GM18520 (cell line): ENCODE data around the gene ADAMTS7.
"Not testable (repeated sequence)": the region's sequence is repeated elsewhere in the genome, so short reads cannot be mapped to it uniquely, and the experiment has no call there.

ENCODE experiments used
- ATAC-seq: cut with Tn5 transposase; IDR thresholded peaks from one replicate; pipeline ENCODE4 v1.9.1; 2021; ENCODE audit not compliant: unreplicated experiment

ADAMTS7 gene, protein sequence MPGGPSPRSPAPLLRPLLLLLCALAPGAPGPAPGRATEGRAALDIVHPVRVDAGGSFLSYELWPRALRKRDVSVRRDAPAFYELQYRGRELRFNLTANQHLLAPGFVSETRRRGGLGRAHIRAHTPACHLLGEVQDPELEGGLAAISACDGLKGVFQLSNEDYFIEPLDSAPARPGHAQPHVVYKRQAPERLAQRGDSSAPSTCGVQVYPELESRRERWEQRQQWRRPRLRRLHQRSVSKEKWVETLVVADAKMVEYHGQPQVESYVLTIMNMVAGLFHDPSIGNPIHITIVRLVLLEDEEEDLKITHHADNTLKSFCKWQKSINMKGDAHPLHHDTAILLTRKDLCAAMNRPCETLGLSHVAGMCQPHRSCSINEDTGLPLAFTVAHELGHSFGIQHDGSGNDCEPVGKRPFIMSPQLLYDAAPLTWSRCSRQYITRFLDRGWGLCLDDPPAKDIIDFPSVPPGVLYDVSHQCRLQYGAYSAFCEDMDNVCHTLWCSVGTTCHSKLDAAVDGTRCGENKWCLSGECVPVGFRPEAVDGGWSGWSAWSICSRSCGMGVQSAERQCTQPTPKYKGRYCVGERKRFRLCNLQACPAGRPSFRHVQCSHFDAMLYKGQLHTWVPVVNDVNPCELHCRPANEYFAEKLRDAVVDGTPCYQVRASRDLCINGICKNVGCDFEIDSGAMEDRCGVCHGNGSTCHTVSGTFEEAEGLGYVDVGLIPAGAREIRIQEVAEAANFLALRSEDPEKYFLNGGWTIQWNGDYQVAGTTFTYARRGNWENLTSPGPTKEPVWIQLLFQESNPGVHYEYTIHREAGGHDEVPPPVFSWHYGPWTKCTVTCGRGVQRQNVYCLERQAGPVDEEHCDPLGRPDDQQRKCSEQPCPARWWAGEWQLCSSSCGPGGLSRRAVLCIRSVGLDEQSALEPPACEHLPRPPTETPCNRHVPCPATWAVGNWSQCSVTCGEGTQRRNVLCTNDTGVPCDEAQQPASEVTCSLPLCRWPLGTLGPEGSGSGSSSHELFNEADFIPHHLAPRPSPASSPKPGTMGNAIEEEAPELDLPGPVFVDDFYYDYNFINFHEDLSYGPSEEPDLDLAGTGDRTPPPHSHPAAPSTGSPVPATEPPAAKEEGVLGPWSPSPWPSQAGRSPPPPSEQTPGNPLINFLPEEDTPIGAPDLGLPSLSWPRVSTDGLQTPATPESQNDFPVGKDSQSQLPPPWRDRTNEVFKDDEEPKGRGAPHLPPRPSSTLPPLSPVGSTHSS (N-terminal part only)

DNA sequence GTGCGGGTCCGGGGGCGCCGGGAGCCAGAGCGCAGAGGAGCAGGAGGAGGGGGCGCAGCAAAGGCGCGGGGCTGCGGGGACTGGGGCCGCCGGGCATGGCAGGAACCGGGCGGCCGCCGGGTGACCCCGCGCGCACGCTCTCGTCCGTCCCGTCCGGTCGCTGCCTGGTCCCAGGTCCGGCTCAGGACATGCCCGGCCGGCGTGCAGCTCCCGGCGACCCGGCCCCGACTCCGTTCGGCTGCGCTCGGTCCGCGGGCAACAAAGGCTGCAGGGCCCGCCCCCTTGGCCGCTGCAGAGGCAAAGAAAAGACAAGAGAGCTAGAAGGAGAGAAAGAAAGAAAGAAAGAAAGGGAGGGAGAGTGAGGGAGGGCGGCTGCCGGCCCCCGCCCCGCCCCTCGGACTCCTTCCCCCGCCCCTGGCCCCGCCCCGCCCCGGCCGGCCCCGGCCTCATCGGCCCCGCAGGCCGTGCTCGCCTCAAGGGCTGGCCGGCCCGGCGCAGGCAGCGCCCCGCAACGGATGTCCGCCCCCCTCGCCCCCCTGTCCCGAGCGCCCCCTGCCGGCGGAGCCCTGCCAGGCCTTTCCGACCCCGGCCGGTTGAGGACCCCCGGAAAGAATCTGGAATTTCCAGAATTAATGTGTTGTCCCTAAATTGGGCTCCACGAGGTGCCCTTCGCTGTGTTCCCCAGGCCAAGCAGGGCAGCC, at the start of gene ADAMTS7:
Gene ADAMTS7, minus strand, starts transcription at position 341 of the 701 bp plus-strand sequence. Its CDS starts 244 bp downstream, at position 97.
- ATAC-seq: no peak

DNA sequence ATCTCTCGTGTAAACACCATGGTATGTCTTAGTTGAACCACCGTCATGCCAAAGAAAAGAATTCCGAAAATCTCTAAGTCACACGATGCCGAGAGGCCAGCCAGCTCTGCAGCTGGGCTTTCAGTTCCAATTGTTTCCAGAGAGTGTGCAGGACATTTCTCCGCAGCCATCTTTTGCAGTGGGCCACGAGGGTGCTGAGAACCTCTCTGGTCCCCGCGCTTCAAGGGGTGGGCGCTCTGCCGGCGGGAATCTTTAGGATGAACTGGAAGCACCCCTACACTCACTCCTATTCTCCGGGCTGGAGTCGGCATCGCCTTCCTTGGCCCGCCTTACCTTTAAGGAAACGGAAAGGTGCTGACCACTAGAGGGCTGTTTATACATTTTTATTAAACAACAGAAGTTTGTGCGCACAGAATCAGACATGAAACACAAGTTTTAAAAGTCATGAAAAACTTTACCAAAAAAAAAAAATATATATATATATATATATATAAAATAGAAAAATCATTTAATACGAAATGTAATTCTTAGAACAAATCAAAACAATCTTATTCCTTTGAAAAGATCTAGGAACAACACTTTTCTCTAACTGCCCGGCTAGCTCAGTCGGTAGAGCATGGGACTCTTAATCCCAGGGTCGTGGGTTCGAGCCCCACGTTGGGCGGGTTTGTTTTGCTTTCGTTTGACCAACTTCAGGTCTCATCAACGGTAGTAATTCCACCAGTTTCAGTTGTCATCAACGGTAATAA, 48.9 kb upstream of the ADAMTS7 start:
- ATAC-seq: peak; percentile 56

DNA sequence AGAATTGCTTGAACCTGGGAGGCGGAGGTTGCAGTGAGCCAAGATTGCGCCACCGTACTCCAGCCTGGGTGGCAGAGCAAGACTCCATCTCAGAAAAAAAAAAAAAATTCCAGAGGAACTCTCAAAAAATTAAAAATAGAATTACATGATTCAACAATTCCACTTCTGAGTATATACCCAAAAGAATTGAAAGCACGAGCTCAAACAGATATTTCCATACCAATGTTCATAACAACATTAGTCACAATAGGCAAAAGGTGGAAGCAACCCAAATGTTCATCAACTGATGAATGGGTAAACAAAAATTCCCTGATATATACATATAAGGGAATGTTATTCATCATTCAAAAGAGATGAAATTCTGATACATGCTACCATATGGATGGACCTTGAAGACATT, 44.5 kb upstream of the ADAMTS7 start:
- no peak for ATAC-seq

DNA sequence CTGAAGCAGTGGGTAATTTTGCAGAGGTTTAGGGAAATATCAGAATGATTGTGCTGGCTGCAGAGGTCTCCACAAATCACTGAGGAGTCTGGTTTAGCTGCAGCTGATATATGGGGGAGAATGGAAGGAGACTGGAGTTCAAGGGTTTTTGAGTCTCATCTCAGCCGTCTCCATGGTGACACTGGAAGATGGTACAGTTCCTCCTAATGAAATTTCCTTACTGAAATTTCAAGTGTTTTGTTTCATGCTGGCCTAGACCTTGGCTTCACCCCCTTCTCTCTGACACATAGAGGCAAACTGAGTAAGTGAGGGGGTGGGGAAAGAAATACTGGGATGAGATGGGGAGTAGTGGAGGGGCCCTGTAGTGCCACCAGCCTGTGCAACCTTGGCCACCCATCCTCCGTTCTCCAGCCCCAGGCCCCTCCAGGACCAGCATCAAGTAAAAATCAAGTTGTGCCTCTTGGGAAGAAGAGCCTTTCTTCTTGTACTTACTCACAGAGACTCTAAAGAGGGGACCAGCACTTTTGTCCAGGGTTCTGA, 43.6 kb upstream of the ADAMTS7 start:
- no peak for ATAC-seq

DNA sequence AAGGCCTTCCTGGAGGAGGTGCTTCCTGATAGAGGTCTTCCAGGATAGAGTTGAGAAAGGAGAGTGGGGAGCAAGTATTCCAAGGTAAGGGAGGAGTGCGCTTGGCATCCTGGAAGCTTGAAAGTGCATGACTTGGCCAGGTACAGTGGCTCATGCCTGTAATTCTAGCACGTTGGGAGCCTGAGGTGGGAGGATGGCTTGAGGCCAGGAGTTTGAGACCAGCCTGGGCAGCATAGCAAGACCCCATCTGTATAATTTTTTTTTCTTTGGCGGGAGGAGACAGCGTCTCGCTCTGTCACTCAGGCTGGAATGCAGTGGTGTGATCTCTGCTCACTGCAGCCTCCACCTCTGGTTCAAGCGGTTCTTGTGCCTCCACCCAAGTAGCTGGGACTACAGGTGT, 42.2 kb upstream of the ADAMTS7 start:
- ATAC-seq: no peak

DNA sequence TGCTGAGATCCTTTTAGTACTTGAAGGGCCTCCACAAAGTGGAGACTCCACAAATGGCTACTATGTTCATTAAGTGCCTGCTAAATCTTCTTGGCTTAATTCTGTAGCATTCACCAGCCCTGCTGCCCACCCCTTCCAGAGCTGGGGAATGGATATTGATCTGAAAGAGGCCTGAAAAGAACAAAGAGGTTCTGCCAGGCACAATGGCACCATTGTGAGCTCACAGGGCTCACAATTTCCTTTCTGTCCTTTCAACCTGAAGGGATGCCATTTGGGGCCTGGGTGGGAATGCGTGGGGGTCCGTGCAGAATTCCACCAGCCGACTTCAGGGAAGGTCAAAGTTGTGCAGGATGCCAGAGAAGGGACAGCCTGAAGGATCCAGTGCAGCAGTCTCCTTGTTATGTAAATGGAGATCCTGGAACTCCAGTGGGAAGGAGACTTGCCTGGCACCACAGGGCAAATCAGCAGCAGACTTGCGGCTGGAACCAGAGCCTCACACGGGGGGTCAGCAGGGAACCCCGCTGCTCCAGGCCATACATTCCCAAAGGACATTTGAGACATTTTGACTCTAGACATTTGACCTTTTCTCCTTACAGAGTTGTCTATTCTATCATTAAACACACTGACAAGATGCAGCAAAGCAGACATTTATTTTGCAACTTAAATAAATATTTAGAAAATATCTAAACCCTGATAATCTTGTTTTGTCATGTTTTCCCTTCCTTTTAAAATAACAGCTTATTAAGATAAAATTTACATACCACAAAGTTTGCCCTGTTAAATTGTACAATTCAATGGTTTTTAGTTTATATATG, 39.9 kb upstream of the ADAMTS7 start:
- no peak for ATAC-seq

DNA sequence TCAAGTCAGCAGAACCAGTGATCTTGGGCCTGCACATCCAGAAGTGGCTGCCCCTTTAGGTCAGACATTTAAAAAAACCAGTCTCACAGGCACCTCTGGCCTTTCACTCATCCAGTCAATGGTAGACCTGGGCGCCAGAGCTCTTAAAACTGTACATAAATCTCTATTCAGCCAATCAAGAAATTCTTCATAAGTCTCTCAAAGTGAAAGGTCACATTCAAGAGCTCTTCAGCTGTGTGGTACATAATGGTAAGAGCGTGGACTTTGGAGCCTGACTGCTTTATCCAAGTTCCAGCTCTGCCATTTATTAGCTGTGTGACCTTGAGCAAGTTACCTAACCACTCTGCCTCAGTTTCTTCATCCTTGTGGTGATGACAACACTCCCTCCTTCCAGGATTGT, 39.1 kb upstream of the ADAMTS7 start:
- ATAC-seq: no peak

DNA sequence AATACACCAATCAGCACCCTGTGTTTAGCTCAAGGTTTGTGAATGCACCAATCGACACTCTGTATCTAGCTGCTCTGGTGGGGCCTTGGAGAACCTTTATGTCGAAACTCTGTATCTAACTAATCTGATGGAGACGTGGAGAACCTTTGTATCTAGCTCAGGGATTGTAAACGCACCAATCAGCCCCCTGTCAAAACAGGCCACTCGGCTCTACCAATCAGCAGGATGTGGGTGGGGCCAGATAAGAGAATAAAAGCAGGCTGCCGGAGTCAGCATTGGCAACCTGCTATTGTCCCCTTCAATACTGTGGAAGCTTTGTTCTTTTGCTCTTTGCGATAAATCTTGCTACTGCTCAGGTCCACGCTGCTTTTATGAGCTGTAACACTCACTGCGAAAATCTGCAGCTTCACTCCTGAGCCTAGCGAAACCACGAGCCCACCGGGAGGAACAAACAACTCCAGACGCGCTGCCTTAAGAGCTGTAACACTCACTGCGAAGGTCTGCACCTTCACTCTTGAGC, 36.2 kb upstream of the ADAMTS7 start:
- not testable (repeated sequence) for ATAC-seq

DNA sequence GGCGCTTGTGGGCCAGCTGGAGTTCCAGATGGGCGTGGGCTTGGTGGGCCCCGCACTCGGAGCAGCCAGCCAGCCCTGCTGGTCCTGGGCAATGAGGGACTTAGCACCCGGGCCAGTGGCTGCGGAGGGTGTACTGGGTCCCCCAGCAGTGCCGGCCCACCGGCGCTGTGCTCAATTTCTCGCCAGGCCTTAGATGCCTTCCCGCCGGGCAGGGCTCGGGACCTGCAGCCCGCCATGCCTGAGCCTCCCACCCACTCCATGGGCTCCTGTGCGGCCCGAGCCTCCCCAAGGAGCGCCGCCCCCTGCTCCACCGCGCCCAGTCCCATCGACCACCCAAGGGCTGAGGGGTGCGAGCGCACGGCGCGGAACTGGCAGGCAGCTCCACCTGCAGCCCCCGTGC, 35.6 kb upstream of the ADAMTS7 start:
- ATAC-seq: not testable (repeated sequence)

DNA sequence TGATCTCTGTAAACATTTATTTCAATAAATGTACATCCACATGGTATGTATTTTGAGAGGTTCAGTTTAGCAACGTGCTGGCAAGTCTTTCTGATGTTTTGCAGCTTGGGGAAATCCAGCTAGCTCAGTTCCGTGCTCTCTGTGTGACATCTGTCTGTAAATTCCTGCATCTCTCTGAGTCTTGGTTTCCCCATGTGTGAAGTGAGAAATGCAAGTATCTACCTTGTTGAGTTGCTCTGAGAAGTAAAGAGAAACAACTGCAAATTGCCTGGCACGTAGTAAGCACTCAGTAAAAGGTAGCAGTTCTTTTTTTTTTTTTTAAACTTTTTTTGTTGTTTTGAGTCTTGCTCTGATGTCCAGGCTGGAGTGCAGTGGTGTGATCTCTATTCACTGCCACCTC, 31.3 kb upstream of the ADAMTS7 start:
- peak; percentile 52 for ATAC-seq

DNA sequence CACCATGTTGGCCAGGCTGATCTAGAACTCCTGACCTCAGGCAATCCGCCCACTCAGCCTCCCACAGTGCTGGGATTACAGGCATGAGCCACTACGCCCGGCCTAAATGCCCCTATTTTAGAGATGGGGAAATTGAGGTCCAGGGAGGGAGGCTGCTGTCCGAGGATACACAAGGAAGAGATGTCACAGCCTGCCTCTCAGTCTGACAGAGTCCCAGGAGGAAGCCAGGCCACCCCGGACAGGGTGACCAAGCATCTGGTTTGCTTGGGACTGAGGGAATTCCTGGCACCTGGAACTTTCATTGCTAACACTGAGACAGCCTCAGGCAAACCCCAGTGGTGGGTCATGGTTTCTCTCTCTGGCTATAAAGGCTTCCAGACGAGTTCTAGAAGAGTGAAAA, 30.6 kb upstream of the ADAMTS7 start:
- no peak for ATAC-seq

DNA sequence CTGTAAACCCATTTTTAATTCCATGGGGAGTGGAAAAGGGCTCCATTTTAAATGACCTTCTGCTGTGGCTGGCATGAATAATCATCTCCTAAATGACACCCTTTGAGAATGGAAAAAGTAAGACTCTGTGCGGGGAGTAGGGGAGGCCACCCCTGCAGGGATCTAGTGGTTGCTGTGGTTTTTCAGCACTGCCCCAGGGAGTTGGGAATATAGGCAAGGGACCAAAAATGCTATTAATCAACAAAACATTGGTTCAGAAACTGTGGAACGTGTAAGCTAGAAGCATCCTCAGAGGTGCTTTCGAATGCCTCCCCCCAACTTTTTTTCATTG, 30.1 kb upstream of the ADAMTS7 start:
- ATAC-seq: no peak

DNA sequence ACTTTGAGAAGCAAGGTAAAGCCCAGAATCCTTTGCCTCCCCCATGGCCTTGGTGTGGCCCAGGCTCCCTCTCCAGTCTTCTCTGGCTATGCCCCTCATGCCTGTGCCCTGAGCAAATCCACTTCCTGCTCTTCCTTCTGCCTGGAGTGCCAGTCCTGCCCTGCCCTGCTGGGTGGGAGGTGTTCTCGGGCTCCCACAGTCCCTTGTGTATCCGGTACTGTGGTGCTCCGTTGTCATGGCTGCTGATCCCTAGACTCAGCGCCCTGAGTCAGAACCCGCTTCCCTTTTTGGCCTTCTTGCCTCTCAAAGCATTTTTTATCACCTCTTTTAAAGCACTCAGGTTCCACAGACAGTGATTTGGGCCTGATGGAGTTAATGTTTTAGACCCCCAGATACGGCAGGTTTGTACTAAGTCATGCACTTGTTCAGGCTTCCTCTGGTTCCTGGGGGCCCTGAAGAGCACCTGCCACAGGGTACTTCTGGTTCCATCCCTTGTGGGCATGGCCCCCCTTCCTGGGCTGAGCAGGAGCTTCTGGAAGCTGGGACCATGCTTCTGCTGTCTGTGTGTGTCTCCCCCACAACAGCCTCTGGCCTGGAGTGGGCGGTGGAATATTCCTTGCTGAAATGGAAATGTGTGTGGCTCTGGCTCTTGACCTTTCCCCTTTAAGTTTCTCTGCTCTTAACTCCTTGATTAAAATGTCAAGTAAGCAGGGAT, 29.6 kb upstream of the ADAMTS7 start:
- ATAC-seq: no peak

DNA sequence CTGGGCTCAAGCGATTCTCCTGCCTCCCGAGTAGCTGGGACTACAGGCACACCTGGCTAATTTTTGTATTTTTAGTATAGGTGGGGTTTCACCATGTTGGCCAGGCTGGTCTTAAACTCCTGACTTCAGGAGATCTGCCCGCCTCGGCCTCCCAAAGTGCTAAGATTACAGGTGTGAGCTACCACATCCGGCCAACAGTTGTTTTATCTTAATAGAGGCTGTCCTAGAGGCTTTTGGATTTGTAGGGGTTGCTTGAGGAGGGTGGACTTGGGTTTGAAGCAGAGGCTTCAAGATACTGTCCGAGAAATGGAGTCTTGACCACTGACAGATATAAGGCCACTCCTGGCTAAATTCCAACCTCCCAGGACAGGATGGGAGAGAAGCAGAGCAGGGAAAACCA, 27.9 kb upstream of the ADAMTS7 start:
- ATAC-seq: not testable (repeated sequence)

DNA sequence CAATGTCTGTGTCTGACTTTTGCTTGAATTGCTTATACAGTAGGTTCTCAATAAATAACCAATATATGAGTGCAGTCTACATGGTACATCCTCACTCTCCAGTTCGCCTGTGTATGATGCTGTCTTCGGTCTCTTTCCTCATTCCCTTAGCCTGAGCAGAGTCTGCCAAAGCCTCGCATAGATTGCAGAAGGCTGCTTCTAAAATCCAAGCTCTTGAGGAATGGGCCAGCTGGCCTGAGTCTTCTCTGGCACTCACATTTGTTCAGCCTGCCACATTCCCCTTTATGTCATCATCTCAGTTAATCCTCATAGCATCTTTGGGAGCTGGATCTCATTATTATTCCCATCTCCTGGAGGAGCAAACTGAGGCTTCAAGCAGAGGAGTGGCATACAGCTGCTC, 27.2 kb upstream of the ADAMTS7 start:
- no peak for ATAC-seq

DNA sequence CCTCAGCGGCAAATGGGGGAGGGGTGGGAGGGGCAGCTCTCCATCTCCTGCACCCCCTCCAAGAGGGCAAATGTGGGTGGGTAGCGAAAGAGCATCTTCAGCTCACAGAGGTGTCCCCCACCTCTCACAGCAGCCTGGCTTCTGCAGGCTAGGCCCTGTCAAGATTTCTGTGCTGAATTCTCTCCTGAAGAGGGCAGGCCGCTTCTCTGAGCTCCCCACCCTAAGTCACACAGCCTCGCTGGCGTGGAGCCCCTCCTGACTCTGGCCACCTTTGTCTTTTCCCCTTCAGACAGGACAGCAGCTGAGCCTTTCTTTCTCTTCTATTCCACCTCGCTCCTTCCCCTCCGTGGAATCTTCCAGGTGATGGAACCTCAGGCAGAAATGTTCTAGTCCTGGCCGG, 26.3 kb upstream of the ADAMTS7 start:
- ATAC-seq: no peak

DNA sequence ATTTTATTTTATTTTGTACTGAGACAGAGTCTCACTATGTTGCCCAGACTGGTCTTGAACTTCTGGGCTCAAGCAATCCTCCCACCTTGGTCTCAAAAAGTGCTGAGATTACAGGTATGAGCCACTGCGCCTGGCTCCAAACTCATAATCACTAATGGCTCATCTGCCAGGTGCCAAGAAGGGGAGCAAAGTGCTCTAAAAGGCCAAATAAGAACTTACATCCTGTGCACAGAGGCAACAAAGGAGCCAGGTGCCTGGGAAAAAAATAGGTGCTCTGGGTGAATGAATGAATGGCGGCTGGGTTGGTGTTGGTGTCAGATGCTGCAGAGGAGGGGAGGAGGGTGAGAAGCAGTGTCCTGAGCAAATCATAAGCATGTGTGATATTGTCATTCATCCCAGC, 25.9 kb upstream of the ADAMTS7 start:
- no peak for ATAC-seq

DNA sequence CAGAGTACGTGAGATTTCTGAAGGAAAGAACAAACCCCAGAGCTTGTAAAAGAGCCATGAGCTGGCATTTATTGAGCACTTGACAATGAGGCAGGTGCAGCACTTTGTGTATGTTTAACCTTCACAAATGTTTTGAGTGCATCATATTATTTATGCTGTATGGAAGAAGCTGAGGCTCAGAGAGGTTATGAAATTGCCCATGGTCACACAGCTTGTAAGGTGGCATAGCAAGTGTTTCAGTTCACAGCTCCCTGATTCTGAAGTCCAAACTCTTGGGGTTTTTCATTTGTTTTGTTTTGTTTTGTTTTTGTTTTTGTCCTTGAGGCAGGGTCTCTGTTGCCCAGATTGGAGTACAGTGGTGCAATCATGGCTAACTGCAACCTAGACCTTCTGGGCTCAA, 25.1 kb upstream of the ADAMTS7 start:
- no peak for ATAC-seq
